ENCODE results near the gene SLC29A2. TPM values are rescaled to one million over a fixed set of nuclear protein-coding genes. Genes with fewer than 3 reads are reported as not detected.

The SLC29A2 gene
- total and polyA plus RNA-seq, 2 of the 8 experiments (the other 6 are each of a cell fraction or from before 2014, with no cell fraction given), result 29.3 to 31.6 TPM

DNA sequence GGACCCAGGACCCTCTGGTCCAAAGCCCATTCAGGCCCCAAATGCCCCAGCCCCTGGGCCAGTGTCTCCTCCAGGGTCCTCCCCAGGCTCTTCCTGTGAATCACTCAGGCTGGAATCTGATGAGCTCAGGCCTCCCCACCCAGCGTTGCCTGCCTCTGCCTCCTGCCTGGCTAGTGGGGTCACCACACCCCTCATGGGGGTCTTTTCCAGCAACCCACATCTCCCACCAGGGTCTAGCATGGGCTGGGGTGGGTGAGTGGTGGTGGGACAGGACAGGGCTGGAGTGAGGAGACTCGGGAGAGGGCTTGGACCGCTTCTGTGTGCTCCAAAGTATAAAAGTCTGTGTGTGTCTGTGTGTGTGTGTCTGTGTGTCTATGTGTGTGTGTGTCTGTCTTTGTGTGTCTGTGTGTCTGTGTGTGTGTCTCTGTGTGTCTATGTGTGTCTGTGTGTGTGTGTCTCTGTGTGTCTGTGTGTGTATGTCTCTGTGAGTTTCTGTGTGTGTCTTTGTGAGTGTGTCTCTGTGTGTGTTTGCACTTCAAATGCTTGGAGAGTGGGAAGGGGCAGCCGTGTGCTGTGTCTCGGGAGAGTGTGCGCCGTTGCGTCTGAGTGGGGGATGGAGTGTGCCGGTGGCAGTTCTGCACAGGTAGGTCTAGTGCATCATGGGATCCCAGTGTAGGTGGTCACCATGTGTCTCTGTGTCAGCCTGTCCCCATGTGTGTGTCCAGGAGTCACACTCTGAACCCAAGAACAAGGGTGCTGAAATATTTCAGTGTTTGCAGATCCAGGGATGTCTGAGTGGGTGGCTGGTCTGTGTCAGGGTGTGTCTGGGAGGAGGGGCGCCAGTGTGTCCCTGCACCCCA lies 44.2 kb downstream of the SLC29A2 start:
- WGBS, 2 experiments (ENCODE audit: extremely low coverage in 1 of 2, insufficient coverage in 1 of 2, insufficient read length in 1 of 2, insufficient replicate concordance in 2 of 2, low coverage in 1 of 2, low lambda C conversion rate in 2 of 2, missing lambda C conversion rate in 1 of 2), result 92% methylated on average over 10 of the region's 10 CpGs; no CpG with 5 or more reads in 1 of the 2 experiments
- no peak overlapping the region for H3K27ac ChIP-seq (ENCODE audit: low read depth, low read length)
- H4K8ac ChIP-seq (ENCODE audit: extremely low read depth, insufficient read depth, low read length), result no peak overlapping the region; the same call in 1 of the 2 replicates
- H3K79me2 ChIP-seq (ENCODE audit: control insufficient read depth in 1 of 2, insufficient read depth in 2 of 2, low read length in 2 of 2), result no peaks in the 10 kb centered on the region
- H4K91ac ChIP-seq (replicated peaks; ENCODE audit: insufficient read length, low read length), result peak overlapping the region; percentile 82
- no peaks in the 10 kb centered on the region for H3K79me1 ChIP-seq (ENCODE audit: low read depth, low read length)
- H3K9ac ChIP-seq (replicated peaks in 1 of 4; ENCODE audit: extremely low read depth in 1 of 4, low read depth in 3 of 4, low read length in 3 of 4), result peak overlapping the region in 1 of 4 experiments; percentile 6; a peak in 1 of 7 replicates
- no peak overlapping the region for H3K4me2 ChIP-seq (ENCODE audit: insufficient read depth in 1 of 2, low read depth in 2 of 2, low read length in 2 of 2)
- H3K23me2 ChIP-seq (ENCODE audit: low read depth, low read length), result peaks cover 2% of the 10 kb centered on the region; the same call in 1 of the 2 replicates
- H3K36me3 ChIP-seq (ENCODE audit: control insufficient read depth in 2 of 4, insufficient read depth in 4 of 4, low read length in 3 of 4), result no peaks in the 10 kb centered on the region
- H3K4me3 ChIP-seq (ENCODE audit: extremely low read depth in 1 of 4, insufficient read depth in 2 of 4, low read depth in 3 of 4, low read length in 4 of 4), result no peak overlapping the region
- H3K4ac ChIP-seq (replicated peaks; ENCODE audit: insufficient read length, low read depth, low read length), result peak overlapping the region; percentile 69
- peak overlapping the region; percentile 33 for H2BK120ac ChIP-seq (replicated peaks; ENCODE audit: low read depth, low read length)
- no peak overlapping the region for H4K5ac ChIP-seq (ENCODE audit: insufficient read length, low read depth, low read length)
- H3K27me3 ChIP-seq (replicated peaks in 1 of 4; ENCODE audit: control insufficient read depth in 3 of 4, extremely low read depth in 1 of 4, insufficient read depth in 3 of 4, low read length in 3 of 4), result peaks cover 0 to 7% (median 5%) of the 10 kb centered on the region in 4 experiments; a peak in 2 of 7 replicates
- ChIA-PET CTCF (ENCODE audit: partially characterized antibody) (interaction anchor here (1.0 to 4.0 kb wide), 4 partner anchors 9 to 15 kb away, joined by 3 to 73 read pairs (median 11); partner anchors contain the start of genes CD248 and RIN1), POLR2A (ENCODE audit: partially characterized antibody) (interaction anchor here (0.6 to 1.8 kb wide), 3 partner anchors 10 to 26 kb away, joined by 3 to 10 read pairs (median 10); partner anchors contain the start of gene CD248)
- peak overlapping the region; percentile 82; the same call in 1 of the 2 replicates for H2BK20ac ChIP-seq (ENCODE audit: low read length)
- H3K18ac ChIP-seq (ENCODE audit: extremely low read depth, low read length), result peak overlapping the region; percentile 19; the same call in 1 of the 2 replicates
- DNase-seq (ENCODE audit: low read depth in 1 of 2, low spot score in 2 of 2), result peak in 1 of 2 experiments; percentile 50
- H2BK15ac ChIP-seq (ENCODE audit: low read length), result peak overlapping the region; percentile 100
- H2BK5ac ChIP-seq (ENCODE audit: low read depth, low read length), result peak overlapping the region; percentile 75; the same call in 1 of the 2 replicates
- FAIRE-seq, result no peak
- H2BK12ac ChIP-seq (ENCODE audit: low read depth, low read length), result peak overlapping the region; percentile 99
- no peak overlapping the region for H3K14ac ChIP-seq (ENCODE audit: insufficient read length)
- no peaks in the 10 kb centered on the region for H4K20me1 ChIP-seq (replicated peaks in 1 of 2; ENCODE audit: control insufficient read depth in 1 of 2, insufficient read depth in 2 of 2, low read length in 2 of 2)
- H3K4me1 ChIP-seq (replicated peaks in 1 of 4; ENCODE audit: control insufficient read depth in 3 of 4, insufficient read depth in 4 of 4, low read length in 3 of 4), result peaks cover 5 to 13% (median 8%) of the 10 kb centered on the region in 4 experiments; a peak in 6 of 7 replicates
- no peaks in the 10 kb centered on the region for H3K9me3 ChIP-seq (ENCODE audit: insufficient read depth in 2 of 2, low read depth in 1 of 2, low read length in 1 of 2)
- no peak overlapping the region for H3K56ac ChIP-seq (replicated peaks; ENCODE audit: insufficient read length, low read depth, low read length)
- no peak overlapping the region for H2AFZ ChIP-seq (ENCODE audit: low read length)
- H2AK5ac ChIP-seq (ENCODE audit: low read depth, low read length), result peak overlapping the region; percentile 69
- H3K23ac ChIP-seq (ENCODE audit: insufficient read length), result no peak overlapping the region
- TF ChIP-seq SAP30 (IDR thresholded peaks at IDR 0.05; ENCODE audit: insufficient read depth, insufficient replicate concordance, low read length), result no peak
- TF ChIP-seq SIRT6 (IDR thresholded peaks at IDR 0.05; ENCODE audit: low read length), result no peak
- TF ChIP-seq GTF2F1 (IDR thresholded peaks at IDR 0.05; ENCODE audit: borderline replicate concordance, low read depth, low read length), result no peak
- TF ChIP-seq BCL11A (IDR thresholded peaks at IDR 0.05; ENCODE audit: low read depth in 2 of 2, low read length in 2 of 2), result no peak
- no peak for TF ChIP-seq TEAD4 (IDR thresholded peaks at IDR 0.05; ENCODE audit: low read depth, low read length)
- TF ChIP-seq, protein P1, sequence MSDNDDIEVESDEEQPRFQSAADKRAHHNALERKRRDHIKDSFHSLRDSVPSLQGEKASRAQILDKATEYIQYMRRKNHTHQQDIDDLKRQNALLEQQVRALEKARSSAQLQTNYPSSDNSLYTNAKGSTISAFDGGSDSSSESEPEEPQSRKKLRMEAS (IDR thresholded peaks at IDR 0.05), result no peak
- no peak for TF ChIP-seq KDM4A (IDR thresholded peaks at IDR 0.05; ENCODE audit: low read depth, low read length, severe bottlenecking)
- no peak for TF ChIP-seq SRF (IDR thresholded peaks at IDR 0.05; ENCODE audit: low read depth, low read length)
- TF ChIP-seq GABPA (IDR thresholded peaks at IDR 0.05; ENCODE audit: borderline replicate concordance, insufficient read depth, low read length), result no peak
- no peak for TF ChIP-seq CBX5 (IDR thresholded peaks at IDR 0.05; ENCODE audit: low read depth, low read length)
